ENCODE data around the gene ITM2C.

The ITM2C gene

GRCh38 chr2:230889911-230890601, 25.3 kb downstream of the ITM2C start:
- TF ChIP-seq ZNF423 (tag by site-specific recombination; IDR thresholded peaks at IDR 0.05) (no peak), ZNF335 (tag by site-specific recombination; conservative IDR thresholded peaks at IDR 0.05) (no peak), ZNF513 (tag by site-specific recombination; IDR thresholded peaks at IDR 0.05) (no peak), TSHZ1 (tag by site-specific recombination; IDR thresholded peaks at IDR 0.05; ENCODE audit: borderline replicate concordance) (no peak), ZNF223 (tag by site-specific recombination; IDR thresholded peaks at IDR 0.05) (no peak), ZNF610 (tag by site-specific recombination; IDR thresholded peaks at IDR 0.05; ENCODE audit: borderline replicate concordance) (no peak), KLF10 (tag by site-specific recombination; IDR thresholded peaks at IDR 0.05) (no peak), PBX3 (CRISPR knock-in tag; IDR thresholded peaks at IDR 0.05) (no peak), PRDM10 (tag by site-specific recombination; IDR thresholded peaks at IDR 0.05) (no peak), ZNF404 (tag by site-specific recombination; IDR thresholded peaks at IDR 0.05) (no peak), ZNF239 (tag by site-specific recombination; IDR thresholded peaks at IDR 0.05) (no peak), ZNF23 (tag by site-specific recombination; IDR thresholded peaks at IDR 0.05; ENCODE audit: borderline replicate concordance) (no peak), ZNF473 (tag by site-specific recombination; IDR thresholded peaks at IDR 0.05) (no peak), MYNN (tag by site-specific recombination; IDR thresholded peaks at IDR 0.05; ENCODE audit: borderline replicate concordance) (no peak), ZNF501 (tag by site-specific recombination; IDR thresholded peaks at IDR 0.05) (no peak), ZNF433 (tag by site-specific recombination; IDR thresholded peaks at IDR 0.05; ENCODE audit: low read depth) (no peak), ZNF302 (tag by site-specific recombination; IDR thresholded peaks at IDR 0.05; ENCODE audit: low read depth) (no peak), ZNF292 (tag by site-specific recombination; IDR thresholded peaks at IDR 0.05; ENCODE audit: borderline replicate concordance, low read depth) (no peak)
- Histone ChIP-seq H3K4me3 (ENCODE audit: low read depth, low read length) (no peak overlapping the region), H3K36me3 (ENCODE audit: control insufficient read depth in 2 of 2, insufficient read depth in 1 of 2, low read length in 2 of 2) (no peaks in the 10 kb centered on the region), H3K9me3 (ENCODE audit: control insufficient read depth, insufficient read depth, low read depth, low read length) (no peaks in the 10 kb centered on the region), H3K27ac (ENCODE audit: extremely low read depth, low read depth, low read length) (no peak overlapping the region), H3K4me1 (ENCODE audit: control insufficient read depth, insufficient read depth, low read length) (no peaks in the 10 kb centered on the region)
- ChIA-PET CTCF (interaction anchor here (1.2 to 1.3 kb wide), 2 partner anchors 12 to 97 kb away, joined by 3 to 4 read pairs; no protein-coding TSS in a partner anchor), POLR2A (no interaction called here)

Data from HEK293 (cell line).